GM18861 (cell line): ENCODE data around the gene WDTC1.

Experiments
- ATAC-seq: cut with Tn5 transposase; IDR thresholded peaks from one replicate; pipeline ENCODE4 v1.9.1; 2021; ENCODE audit not compliant: unreplicated experiment

Gene WDTC1

GRCh38 chr1:27300341-27301051 is 66.1 kb downstream of the WDTC1 start:
- no peak for ATAC-seq

- ATAC-seq: no peak
Measured at GRCh38 chr1:27301052-27301422, 66.6 kb downstream of the WDTC1 start.

DNA sequence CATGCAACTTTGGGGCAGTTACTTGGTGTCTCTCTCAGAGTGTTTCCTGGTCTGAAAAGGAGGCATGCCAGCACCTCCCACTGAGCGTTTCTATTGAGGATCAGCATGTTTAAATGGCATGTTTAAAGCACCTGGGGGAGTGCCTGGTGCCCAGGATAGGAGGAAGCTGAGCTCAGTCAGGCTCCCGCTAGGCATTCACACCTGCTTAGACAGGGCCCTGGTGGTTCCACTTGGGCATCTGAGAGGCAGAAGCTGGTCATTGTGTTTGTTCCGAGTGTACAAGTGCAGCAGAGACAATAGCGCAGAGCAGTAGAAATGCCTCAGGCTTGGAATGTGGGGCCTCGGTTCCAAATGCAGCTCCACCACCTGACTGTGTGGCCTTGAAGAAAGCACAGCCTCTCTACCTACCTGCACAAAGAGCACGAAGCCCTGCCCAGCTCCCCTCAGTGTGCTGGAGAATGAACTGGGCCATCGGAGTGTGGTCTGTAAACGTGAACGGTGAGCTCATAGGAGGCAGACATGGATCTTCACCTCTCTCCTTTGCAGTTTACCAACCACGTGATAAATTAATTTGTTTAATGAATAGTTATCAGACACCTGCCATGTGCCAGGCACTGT is 67.3 kb downstream of the WDTC1 start:
- ATAC-seq: no peak

DNA sequence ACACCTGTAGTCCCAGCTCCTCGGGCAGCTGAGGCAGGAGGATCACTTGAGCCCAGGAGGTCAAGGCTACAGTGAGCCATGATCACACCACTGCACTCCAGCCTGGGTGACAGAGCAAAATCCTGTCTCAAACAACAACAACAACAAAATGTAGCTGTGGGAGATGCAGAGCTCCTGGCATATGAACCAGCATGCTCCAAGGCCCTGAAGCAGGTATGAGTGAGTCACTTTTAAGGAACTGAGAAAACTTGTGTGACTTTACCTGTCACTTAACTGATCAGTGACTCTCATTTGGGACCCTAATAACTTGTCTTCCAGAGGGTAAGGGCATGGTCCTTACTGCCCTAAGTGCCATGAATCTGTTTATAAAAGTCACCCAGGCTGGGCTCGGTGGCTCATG is 68.2 kb downstream of the WDTC1 start:
- no peak for ATAC-seq

GRCh38 chr1:27303509-27303908 is 69.1 kb downstream of the WDTC1 start:
- ATAC-seq: no peak

DNA sequence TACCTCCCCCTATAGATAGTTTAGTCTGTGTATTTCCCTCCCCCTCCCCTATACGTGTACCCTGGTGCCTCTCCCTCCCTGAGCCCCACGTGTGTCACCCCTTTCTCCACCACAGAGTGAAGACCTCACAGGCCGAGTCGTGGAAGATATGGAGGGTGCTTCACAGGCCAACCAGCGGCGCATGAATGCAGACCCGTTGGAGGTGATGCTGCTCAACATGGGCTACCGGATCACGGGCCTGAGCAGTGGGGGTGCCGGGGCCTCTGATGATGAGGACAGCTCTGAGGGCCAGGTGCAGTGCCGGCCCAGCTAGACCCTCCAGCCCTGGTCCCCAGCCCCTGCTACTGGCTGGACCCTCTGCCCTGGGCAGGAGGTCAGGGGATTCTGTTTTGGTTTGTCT is 71.6 kb downstream of the WDTC1 start:
- ATAC-seq: no peak

GRCh38 chr1:27306892-27307761 is 72.7 kb downstream of the WDTC1 start:
- no peak for ATAC-seq

DNA sequence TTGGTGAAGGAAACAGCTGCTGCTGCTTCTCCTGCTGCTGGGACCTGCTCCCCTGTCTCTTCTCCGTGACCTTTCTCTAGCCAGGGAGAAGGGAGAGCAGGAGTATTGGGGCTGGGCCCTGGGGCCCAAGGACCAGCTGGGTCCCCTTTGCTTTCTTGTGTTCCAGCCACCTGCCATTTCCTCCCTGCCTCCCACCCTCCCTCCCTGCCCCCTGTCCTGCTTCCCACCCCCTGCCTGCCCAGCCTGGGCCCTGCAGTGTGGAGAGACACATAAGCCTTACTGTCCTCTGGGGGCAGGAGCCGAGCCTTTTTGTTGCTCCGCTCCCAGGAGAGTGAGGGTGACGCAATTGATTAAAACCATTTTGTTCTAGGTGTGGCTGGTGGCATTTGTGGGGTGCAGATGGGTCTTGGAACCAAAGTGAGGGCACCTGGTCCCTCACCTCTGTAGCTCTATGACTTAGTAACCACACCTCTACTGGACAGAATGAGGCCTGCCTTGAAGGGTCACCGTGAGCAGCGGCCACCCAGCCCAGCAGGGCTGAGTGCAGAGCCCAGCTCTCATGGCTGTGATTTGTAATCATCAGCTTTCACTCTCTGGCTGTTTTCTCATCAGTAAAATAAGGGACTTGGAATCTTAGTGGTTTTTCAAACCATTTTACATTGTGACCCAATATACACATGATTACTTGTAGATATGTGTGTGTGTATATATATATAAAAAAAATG is 73.6 kb downstream of the WDTC1 start:
- no peak for ATAC-seq

DNA sequence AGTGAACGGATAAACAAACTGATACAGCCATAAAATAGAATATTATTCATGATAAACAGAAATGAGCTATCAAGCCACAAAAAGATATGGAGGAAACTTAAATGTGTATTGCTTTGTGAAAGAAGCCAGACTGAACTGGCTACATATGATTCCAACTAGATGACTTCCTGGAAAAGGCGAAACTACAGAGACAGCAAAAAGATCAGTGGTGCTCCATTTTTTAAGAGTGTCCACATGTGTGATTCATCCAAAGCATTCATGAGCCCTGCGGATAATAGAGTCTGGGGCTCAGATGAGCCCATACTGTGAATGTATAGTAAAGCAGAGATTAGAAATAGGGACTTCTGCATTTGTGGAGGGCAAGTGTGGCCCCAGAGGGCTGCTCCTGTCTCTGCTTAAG is 79.7 kb downstream of the WDTC1 start:
- no peak for ATAC-seq

GRCh38 chr1:27314737-27315136 is 80.3 kb downstream of the WDTC1 start:
- no peak for ATAC-seq

DNA sequence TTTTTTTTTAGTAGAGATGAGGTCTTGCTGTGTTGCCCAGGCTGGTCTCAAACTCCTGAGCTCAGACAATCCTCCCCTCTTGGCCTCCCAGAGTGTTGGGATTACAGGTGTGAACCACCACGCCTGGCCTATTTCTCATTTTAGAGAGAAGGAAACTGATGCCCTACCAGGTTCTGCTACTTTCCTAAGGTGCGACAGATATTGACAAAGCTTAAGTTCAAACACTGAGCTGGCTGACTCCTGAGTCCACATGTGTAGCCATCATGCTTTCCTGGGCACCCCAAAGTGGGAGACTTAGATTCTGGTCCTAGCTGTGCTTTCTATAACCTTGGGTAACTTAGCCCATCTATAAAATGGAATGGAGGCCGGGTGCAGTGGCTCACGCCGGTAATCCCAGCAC is 82.4 kb downstream of the WDTC1 start:
- ATAC-seq: no peak

DNA sequence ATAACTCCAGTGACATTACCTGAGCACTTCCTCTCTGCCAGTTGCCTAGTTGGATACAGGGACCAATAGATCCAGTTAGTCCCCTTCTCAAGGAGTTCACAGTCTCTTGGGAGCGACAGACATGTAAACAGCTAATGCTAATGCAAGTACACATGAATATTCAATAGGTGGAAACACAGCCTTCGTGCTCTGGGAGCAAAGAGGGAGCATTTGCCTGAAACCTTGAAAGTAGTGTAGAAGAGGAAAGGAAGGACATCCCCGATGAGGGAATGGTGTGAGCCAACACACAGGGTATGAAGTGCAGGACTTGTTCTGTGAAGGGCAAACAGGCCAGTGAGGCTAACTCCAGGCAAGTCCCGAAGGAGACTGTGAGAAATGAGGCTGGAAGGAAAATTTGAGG is 83.7 kb downstream of the WDTC1 start:
- ATAC-seq: no peak

DNA sequence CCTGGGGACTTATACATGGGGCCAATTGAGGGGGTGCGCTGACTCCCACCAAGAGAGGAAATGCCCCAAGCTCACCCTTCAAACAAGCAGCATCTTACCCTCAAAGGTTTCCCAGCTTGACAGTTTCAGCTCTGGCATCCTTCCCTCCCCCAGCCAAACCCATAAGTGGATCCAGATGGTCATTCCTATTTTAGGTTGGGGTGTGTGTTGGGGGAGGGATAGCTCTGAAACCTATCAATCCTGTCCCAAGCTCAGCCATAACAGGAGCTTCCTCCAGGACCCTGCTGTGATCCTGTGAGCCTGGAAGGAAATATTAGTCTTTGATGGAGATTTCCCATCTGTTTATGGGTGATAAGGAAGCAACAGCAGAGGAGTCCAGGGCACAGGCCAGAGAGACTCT is 84.2 kb downstream of the WDTC1 start:
- no peak for ATAC-seq

DNA sequence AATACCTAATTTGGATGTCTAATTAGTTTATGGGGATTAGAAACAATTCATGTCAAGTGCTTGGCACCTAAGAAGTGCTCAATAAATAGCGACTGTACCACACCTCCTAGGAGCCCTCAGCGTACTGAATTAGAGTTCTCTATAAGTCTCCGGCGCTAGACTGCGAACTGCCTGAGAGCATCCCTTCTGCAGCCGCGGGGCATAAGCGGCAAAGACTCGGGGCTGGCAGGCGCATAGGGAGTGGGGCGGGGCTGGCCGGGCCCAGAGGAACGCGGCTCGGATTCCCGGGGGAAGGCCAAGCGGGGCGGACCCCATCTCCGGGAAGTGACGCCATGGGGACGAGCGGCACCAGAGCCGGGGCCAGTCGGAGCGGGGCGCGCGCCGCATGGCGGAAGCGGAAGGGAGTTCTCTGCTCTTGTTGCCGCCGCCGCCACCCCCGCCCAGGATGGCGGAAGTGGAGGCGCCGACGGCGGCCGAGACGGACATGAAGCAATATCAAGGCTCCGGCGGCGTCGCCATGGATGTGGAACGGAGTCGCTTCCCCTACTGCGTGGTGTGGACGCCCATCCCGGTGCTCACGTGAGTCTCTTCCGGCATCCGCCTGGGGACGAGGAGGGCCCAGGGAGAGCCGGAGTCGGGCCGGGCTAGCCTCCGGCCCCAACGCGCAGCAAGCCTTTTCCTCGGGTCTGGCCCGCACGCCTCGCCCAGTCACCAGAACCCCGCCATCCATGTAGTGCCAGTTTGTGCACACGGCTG is 87.6 kb downstream of the WDTC1 start, which contains the start of gene TMEM222:
TSS of gene TMEM222 (plus strand) at position 351 of the 756 bp plus-strand sequence. CDS start at position 386, 35 bp downstream.
- ATAC-seq: peak; percentile 91

- no peak for ATAC-seq
Measured at GRCh38 chr1:27322569-27323240, 88.3 kb downstream of the WDTC1 start.

DNA sequence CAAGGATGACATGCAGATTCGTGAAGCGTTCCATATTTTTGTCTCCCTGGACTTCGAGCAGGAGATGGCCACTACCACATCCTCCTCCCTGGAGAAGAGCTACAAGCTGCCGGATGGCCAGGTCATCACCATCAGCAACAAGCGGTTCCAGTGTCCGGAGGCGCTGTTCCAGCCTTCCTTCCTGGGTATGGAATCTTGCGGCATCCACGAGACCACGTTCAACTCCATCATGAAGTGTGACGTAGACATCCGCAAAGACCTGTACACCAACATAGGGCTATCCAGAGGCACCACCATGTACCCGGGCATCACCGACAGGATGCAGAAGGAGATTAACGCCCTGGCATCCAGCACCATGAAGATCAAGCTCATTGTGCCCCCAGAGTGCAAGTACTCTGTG is 90.9 kb downstream of the WDTC1 start:
- no peak for ATAC-seq

- ATAC-seq: no peak
Measured at GRCh38 chr1:27327964-27328363, 93.5 kb downstream of the WDTC1 start.

GRCh38 chr1:27330786-27331185 is 96.4 kb downstream of the WDTC1 start:
- no peak for ATAC-seq

GRCh38 chr1:27331426-27331825 is 97.0 kb downstream of the WDTC1 start:
- no peak for ATAC-seq

DNA sequence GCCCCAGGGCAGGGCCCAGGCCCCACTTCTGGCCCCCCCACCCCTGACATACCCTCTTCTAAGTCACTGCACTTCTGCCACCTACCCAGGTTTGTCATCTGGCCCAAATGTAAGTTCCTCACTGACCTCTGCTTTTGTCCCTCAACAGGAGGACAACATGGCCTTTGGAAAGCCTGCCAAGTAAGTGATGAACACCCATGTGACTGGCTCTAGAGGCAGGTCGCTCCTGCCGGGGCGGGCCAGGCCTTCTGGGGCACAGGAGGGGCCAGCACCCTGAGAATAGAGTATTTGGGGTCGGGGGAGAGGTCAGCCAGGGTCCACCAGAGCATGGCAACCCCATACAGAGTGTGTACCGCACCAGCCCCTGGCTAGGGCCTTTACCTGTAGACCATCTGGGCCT is 97.5 kb downstream of the WDTC1 start:
- ATAC-seq: no peak
